ENCODE results near the gene ATP7B. TPM values are rescaled to one million over a fixed set of nuclear protein-coding genes. Genes with fewer than 3 reads are reported as not detected.

Gene ATP7B
- total RNA-seq, 1 donor from 2014 or later: 7.1 TPM

DNA sequence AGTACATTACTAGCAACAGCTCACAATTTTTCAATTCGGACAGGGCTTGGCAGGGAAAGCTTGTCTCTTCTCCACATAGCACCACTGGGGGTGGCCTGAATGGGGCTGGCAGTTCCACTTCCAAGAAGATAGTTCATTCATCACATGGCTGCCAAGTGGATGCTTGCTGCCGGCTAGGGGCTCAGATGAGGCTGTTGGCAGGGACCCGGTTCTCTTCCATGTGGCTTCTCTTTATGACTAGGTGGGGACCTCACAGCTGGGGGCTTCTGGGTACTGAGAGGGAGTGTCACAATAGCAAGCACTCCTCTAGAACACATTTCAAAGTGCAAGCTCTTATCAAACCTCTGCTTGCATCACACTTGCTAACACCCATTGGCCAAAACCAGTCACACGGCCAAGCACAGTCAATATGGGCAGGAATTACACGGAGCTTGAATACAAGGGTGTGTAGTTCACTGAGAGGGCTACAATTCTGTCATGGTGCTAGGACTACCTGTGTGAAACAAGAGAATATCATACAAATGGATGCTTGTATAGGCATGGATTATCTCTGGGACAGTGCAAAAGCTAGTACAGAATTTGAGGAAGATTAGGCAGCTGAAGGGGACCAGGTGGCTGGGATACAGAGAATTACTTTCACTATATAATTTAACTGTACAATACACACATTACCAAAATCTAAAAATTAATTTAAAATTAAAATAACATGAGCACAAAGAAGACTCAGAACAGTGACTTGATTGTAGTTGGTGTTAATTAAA is 32.3 kb downstream of the ATP7B start:
- DNase-seq (ENCODE audit: low spot score): no peak

GRCh38 chr13:51977625-51978024 is 33.6 kb downstream of the ATP7B start:
- DNase-seq (ENCODE audit: low spot score): no peak

GRCh38 chr13:51976890-51977289 is 34.4 kb downstream of the ATP7B start:
- DNase-seq (ENCODE audit: low spot score): no peak

DNA sequence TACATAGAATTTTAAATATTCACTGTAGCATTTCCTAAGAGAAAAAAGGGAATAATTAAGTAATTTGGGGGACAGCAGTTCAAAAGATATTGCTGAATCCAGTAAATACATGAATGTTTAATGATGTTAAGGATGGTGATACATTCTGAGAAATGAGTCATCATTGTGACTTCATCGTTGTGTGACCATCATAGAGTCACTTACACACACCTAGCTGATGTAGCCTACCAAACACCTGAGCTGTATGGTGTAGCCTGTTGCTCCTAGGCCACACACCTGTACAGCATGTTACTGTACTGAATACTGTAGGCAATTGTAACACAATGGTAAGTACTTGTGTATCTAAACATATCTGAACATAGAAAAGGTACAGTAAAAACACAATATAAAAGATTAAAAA is 34.8 kb downstream of the ATP7B start:
- DNase-seq (ENCODE audit: low spot score): no peak

GRCh38 chr13:51974482-51974881 is 36.8 kb downstream of the ATP7B start:
- no peak for DNase-seq (ENCODE audit: low spot score)

DNA sequence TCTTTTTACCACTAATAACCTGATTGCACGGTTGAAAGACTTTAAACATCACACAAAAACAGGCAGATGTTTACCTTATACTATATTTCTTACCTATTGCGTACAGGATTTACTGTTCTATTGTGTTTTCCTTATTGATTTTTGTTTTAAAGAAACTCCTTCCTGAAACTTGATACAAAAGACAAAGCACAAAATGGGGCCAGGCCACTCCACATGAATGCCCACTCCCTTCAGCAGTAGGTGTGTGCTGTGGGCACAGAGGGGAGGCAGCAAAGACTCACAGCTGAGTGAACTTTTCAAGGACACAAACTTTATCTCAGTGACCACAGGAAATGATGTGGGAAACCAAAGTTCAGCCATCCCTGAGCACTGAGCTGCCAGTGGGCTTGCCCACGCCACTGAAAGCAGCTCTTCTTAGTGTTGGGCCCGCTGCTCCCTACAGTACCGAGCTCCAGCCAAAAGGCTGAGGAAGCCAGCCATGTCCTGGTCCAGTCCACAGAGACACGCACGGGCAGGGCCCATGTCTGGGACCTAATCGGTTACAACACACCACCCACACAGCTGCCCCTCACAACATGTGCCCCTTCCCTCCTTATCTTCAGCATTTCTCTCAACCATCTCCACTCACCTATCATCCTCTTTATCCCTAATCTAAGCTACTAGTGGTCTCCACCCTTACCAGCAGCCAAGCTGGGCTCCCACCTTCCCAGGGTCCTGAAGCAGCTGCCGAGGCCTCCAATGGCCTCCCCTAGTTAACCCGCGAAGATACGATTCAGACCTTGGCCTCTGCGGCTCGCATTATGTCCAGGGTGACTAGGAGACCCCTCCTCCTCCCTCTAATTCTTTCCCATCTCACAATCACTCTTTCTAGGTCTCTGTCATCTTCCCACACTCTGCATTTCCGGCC is 39.5 kb downstream of the ATP7B start:
- DNase-seq (ENCODE audit: low spot score): no peak

GRCh38 chr13:51970349-51970748 is 40.9 kb downstream of the ATP7B start:
- no peak for DNase-seq (ENCODE audit: low spot score)

DNA sequence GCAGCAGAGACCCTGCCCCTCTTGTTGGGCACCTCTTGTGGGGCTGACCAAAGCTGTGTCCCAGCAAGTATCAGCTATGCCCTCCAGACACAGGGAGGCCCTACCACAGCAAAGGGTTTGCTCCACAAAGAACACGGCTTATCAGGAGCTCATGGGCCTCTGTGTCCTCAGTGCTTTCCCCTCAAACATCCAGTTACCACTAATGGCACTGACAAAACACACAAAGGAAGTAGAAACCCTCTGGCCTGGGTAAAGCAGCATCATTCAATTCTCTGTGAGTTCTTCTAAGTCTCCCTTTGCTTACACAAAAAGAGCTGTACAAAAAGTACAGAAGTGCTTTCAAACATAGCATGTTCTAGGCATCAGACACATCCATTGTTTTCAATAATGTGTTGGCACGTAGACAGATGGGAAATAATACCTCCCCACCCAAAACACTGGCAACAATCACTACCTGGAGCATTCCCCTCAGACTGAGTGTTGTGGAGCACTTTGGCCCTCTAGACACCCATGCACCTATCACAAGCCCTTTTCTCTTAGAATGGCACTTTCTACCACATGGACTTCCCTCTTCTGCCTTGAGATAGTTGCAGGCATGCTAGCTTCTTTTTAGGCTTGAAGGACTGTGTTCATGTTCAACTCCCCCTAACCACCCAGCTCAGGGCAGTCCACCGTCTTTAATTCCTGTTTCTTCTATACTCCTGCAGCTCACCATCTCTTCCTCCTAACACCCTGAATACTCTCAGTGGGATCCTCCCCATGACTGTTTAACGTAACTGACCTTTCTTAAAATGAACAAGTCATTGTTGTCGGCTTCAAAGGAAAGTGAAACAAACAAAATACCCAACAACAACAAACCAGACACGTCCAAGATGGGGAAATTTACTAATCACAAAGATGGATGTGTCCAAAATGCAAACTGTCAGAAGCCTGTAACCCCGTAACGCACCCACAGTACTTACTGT is 43.5 kb downstream of the ATP7B start:
- no peak for DNase-seq (ENCODE audit: low spot score)

DNA sequence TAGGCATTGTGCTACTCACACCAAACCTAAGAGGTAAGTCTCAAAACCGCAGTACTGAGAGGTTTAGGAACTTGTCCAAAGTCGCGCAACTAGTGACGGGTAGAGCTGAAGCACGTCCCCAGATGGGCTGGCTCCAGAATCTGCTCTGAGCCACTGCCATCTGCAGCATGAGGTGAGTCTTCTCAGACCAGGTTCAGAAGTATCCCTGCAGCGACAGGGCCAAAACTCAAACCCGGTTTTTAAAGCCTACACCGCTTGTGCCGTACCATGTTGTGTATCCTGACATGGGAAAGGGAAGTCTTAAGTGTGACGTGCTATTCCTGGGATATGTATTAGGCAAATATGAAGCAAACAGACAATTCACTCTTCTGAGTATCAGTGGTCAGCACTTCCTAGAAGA is 45.1 kb downstream of the ATP7B start:
- DNase-seq (ENCODE audit: low spot score): no peak

DNA sequence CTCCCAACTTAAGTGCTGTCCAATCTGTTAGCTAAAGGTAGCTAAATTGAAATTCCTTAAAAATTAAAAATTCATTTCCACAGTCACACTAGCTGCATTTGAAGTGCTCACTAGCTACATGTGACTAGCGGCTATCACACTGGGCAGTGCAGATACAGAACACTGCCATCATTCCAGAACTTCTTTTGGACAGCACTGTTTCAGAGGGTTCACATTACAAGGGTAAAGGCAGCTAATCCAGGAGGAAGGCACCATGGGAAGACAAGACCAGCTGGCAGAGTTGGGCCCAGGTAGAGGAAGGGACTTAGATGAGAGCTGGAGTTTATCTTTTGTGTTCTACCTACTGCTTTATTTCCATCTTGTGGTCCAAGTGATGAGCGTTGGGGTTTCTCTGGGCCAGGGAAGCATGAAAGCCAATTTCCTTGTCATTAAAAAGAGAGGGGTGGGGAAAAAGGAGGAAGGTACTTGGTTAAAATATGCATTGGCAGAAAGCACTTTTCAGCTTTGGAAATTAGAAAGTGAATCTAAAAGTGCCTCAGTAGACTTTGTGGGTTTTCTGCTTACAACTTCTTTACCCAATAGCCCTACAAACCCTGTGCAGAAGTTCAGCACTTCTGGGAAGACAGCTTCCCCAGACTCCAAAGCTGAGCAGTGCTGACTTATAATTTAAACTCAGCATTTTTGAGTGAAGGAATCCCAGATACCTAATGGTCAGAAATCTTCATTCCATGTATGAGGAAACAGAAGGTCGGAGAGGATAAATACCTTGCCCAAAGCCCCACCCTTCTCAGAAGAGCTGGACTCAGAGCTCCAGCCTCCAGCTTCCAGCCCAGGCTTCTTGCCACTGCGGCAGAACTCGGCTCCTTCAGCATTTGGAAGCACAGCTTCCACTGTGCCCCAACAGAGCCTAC is 49.5 kb downstream of the ATP7B start:
- no peak for DNase-seq (ENCODE audit: low spot score)

DNA sequence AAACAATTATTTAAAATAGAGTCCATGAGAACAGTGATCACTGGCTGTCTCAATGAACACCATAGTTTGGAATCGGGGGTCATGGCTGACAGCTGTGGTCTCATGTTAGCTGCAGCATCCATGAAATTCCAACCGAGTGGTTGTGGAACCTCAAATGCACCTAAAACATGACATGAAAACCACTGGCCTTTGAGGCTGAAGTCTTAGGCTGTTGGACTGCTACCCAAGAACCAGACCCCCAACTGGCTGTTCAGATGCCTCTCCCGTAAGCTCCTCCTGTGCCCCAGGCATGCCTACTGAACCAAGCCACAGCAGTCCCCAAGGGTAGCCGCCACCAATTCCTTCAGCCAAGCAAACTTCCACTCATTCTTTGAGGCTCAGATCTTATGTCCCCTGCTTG is 50.5 kb downstream of the ATP7B start:
- no peak for DNase-seq (ENCODE audit: low spot score)

- no peak for DNase-seq (ENCODE audit: low spot score)
Measured at GRCh38 chr13:51959773-51960172, 51.5 kb downstream of the ATP7B start.

DNA sequence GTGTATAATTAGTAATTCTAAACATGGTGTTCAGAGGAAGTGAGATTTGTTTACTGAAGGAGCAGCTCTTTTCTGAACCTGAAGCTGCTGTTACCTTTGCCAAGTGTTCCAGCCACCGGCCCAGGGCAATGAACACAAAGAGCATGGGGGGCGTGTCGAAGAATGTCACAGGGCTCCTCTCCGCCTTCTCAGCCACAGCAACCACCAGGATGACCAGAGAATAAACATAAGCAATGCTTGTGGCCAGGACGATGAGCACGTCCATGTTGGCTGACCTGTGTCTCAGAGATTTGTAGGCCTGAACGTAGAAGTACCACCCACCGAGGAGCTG is 53.1 kb downstream of the ATP7B start:
- no peak for DNase-seq (ENCODE audit: low spot score)

- no peak for DNase-seq (ENCODE audit: low spot score)
Measured at GRCh38 chr13:51957377-51958216, 53.7 kb downstream of the ATP7B start.

- DNase-seq (ENCODE audit: low spot score): no peak
Measured at GRCh38 chr13:51956717-51957116, 54.5 kb downstream of the ATP7B start.

DNA sequence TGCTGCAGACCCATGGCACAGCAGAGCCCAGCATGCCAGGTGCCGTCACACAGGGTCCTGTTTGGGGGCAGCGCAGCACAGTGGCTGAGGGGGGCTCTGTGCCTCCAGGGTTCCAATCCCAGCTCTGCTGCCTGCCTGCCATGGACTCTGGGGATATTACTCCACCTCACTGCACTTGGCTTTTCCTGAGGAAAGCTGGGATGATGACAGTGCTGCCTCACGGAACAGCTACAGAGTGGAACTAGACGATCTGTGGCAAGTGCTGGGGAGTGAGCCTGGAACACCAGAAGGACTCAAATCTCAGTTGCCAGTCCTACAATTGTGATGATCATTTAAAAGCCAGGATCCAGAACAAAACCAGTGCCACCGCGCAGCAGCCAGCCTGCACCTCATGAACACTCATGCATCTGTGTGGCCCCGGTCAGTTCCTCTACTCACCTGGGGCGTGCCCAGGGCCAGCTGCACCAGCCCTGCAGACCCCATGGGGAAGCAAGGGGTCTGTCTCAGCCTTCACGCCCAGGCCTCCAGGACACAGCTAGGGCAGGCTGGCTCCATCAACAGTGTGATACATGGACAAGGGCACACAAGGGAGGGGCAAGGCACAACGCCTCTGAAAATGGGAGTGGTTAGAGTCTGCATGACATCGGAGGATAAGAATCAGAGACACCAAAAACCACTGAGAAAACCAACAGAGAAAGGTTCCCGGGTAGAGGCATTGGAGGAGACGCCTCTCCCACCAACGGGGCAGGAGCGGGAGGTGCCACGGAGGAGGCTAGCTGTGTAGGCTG is 55.2 kb downstream of the ATP7B start:
- DNase-seq (ENCODE audit: low spot score): no peak

DNA sequence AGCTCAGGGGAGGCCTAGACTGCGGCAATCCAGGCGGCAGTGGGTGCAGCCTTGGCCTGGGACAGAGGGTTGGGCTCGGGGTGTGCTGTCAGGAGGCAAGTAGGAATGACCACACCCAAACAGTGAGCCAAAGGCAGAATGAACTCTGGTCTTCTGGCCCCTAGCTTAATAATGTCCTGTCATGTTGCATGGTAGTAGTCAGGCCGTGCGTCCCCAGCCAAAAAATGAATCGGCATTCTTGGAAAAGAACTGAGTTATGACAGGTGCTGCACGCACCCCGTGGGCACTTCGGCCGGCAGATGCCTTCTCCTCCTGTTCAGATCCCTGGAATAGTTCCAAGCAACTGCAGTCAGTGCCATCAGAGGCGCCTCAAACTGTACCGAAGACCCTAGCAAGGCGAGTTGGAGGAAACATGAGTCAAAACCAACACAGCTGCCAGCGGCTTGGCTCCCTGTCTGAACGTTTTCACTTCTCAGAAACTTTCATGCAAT is 55.9 kb downstream of the ATP7B start:
- no peak for DNase-seq (ENCODE audit: low spot score)
